Measurements from ENCODE around the gene NUBP2.

The NUBP2 gene

GRCh38 chr16:1787322-1788094 lies 4.7 kb downstream of the NUBP2 start:
- H2BK15ac ChIP-seq (ENCODE audit: low read length) = no peak overlapping the region
- H3K18ac ChIP-seq (ENCODE audit: low read length) = no peak overlapping the region
- no peak overlapping the region for H3K27ac ChIP-seq (replicated peaks; ENCODE audit: low read length)
- no peak overlapping the region for H2BK5ac ChIP-seq (ENCODE audit: low read length)
- H2BK12ac ChIP-seq (ENCODE audit: low read length) = no peak overlapping the region
- no peak overlapping the region for H3K14ac ChIP-seq (ENCODE audit: low read length)
- no peak overlapping the region for H3K9ac ChIP-seq (ENCODE audit: low read depth, low read length, poor library complexity)
- no peak overlapping the region for H3K4ac ChIP-seq (ENCODE audit: low read length)
- H3K23ac ChIP-seq (ENCODE audit: low read depth, low read length, poor library complexity) = peak overlapping the region; percentile 73
- H2BK120ac ChIP-seq (ENCODE audit: low read depth, low read length) = no peak overlapping the region
- H3K27me3 ChIP-seq (ENCODE audit: control insufficient read depth in 3 of 3, insufficient read depth in 3 of 3, low read depth in 1 of 3, low read length in 3 of 3) = no peaks in the 10 kb centered on the region
- peak overlapping the region in 1 of 2 donors; percentile 11 for H3K4me3 ChIP-seq (ENCODE audit: low read length in 2 of 2)
- peaks cover 0 to 3% of the 10 kb centered on the region in 2 donors for H3K4me1 ChIP-seq (ENCODE audit: control insufficient read depth in 2 of 2, insufficient read depth in 1 of 2, low read depth in 1 of 2, low read length in 2 of 2)
- no peaks in the 10 kb centered on the region for H3K9me3 ChIP-seq (replicated peaks in 1 of 2; ENCODE audit: control insufficient read depth in 2 of 2, insufficient read depth in 1 of 2, low read depth in 1 of 2, low read length in 2 of 2)
- H4K91ac ChIP-seq (ENCODE audit: low read depth, low read length, poor library complexity) = no peak overlapping the region
- peaks cover 31 to 69% of the 10 kb centered on the region in 2 donors for H3K36me3 ChIP-seq (replicated peaks in 1 of 2; ENCODE audit: control insufficient read depth in 2 of 2, insufficient read depth in 2 of 2, low read length in 2 of 2)
- no peak overlapping the region for H2AFZ ChIP-seq (ENCODE audit: low read length)
- WGBS, 2 donors (ENCODE audit: extremely low coverage in 2 of 2, insufficient read length in 2 of 2, insufficient replicate concordance in 1 of 2) = no CpG with 5 or more reads among the region's 44 CpGs
- peaks cover 40% of the 10 kb centered on the region for H3K79me1 ChIP-seq (ENCODE audit: low read depth, low read length)
- H3K4me2 ChIP-seq (ENCODE audit: insufficient read depth, low read length, poor library complexity, severe bottlenecking) = no peak overlapping the region
- peak overlapping the region; percentile 17 for H4K8ac ChIP-seq (ENCODE audit: low read depth, low read length)
- no peak overlapping the region for H2AK5ac ChIP-seq (ENCODE audit: low read depth, low read length)
- DNase-seq (ENCODE audit: low spot score) = no peak

- Histone ChIP-seq H2BK15ac (ENCODE audit: low read length) (no peak overlapping the region), H3K79me1 (ENCODE audit: low read depth, low read length) (peaks cover 37% of the 10 kb centered on the region), H2AFZ (ENCODE audit: low read length) (no peak overlapping the region), H3K4ac (ENCODE audit: low read length) (no peak overlapping the region), H2AK5ac (ENCODE audit: low read depth, low read length) (no peak overlapping the region), H3K9me3 (replicated peaks in 1 of 2; ENCODE audit: control insufficient read depth in 2 of 2, insufficient read depth in 1 of 2, low read depth in 1 of 2, low read length in 2 of 2) (no peaks in the 10 kb centered on the region), H3K14ac (ENCODE audit: low read length) (no peak overlapping the region), H4K8ac (ENCODE audit: low read depth, low read length) (no peak overlapping the region), H2BK5ac (ENCODE audit: low read length) (no peak overlapping the region), H3K4me2 (ENCODE audit: insufficient read depth, low read length, poor library complexity, severe bottlenecking) (no peak overlapping the region), H4K91ac (ENCODE audit: low read depth, low read length, poor library complexity) (no peak overlapping the region), H3K9ac (ENCODE audit: low read depth, low read length, poor library complexity) (no peak overlapping the region), H3K4me1 (ENCODE audit: control insufficient read depth in 2 of 2, insufficient read depth in 1 of 2, low read depth in 1 of 2, low read length in 2 of 2) (peaks cover 0 to 3% of the 10 kb centered on the region in 2 donors), H3K4me3 (ENCODE audit: low read length in 2 of 2) (peak overlapping the region in 1 of 2 donors; percentile 11), H3K18ac (ENCODE audit: low read length) (no peak overlapping the region), H2BK120ac (ENCODE audit: low read depth, low read length) (no peak overlapping the region), H3K27me3 (ENCODE audit: control insufficient read depth in 3 of 3, insufficient read depth in 3 of 3, low read depth in 1 of 3, low read length in 3 of 3) (no peaks in the 10 kb centered on the region), H2BK12ac (ENCODE audit: low read length) (no peak overlapping the region), H3K23ac (ENCODE audit: low read depth, low read length, poor library complexity) (peak overlapping the region; percentile 73), H3K27ac (replicated peaks; ENCODE audit: low read length) (no peak overlapping the region), H3K36me3 (replicated peaks in 1 of 2; ENCODE audit: control insufficient read depth in 2 of 2, insufficient read depth in 2 of 2, low read length in 2 of 2) (peaks cover 31 to 69% of the 10 kb centered on the region in 2 donors)
- WGBS, 2 donors (ENCODE audit: extremely low coverage in 2 of 2, insufficient read length in 2 of 2, insufficient replicate concordance in 1 of 2) = no CpG with 5 or more reads among the region's 38 CpGs
- no peak for DNase-seq (ENCODE audit: low spot score)
Measured at GRCh38 chr16:1788095-1788707, 5.4 kb downstream of the NUBP2 start.

GRCh38 chr16:1788708-1789100 lies 5.9 kb downstream of the NUBP2 start:
- no peak overlapping the region for H3K4me3 ChIP-seq (ENCODE audit: low read length in 2 of 2)
- H3K36me3 ChIP-seq (replicated peaks in 1 of 2; ENCODE audit: control insufficient read depth in 2 of 2, insufficient read depth in 2 of 2, low read length in 2 of 2) = peaks cover 31 to 69% of the 10 kb centered on the region in 2 donors
- no peak overlapping the region for H2BK15ac ChIP-seq (ENCODE audit: low read length)
- no peak overlapping the region for H3K23ac ChIP-seq (ENCODE audit: low read depth, low read length, poor library complexity)
- no peak overlapping the region for H3K14ac ChIP-seq (ENCODE audit: low read length)
- no peak for DNase-seq (ENCODE audit: low spot score)
- no peak overlapping the region for H3K27ac ChIP-seq (replicated peaks; ENCODE audit: low read length)
- no peak overlapping the region for H3K4ac ChIP-seq (ENCODE audit: low read length)
- H4K8ac ChIP-seq (ENCODE audit: low read depth, low read length) = no peak overlapping the region
- no peak overlapping the region for H3K18ac ChIP-seq (ENCODE audit: low read length)
- peaks cover 0 to 3% of the 10 kb centered on the region in 2 donors for H3K4me1 ChIP-seq (ENCODE audit: control insufficient read depth in 2 of 2, insufficient read depth in 1 of 2, low read depth in 1 of 2, low read length in 2 of 2)
- no peak overlapping the region for H3K4me2 ChIP-seq (ENCODE audit: insufficient read depth, low read length, poor library complexity, severe bottlenecking)
- H2BK120ac ChIP-seq (ENCODE audit: low read depth, low read length) = no peak overlapping the region
- H3K27me3 ChIP-seq (ENCODE audit: control insufficient read depth in 3 of 3, insufficient read depth in 3 of 3, low read depth in 1 of 3, low read length in 3 of 3) = no peaks in the 10 kb centered on the region
- H3K79me1 ChIP-seq (ENCODE audit: low read depth, low read length) = peaks cover 36% of the 10 kb centered on the region
- no peak overlapping the region for H3K9ac ChIP-seq (ENCODE audit: low read depth, low read length, poor library complexity)
- H2BK5ac ChIP-seq (ENCODE audit: low read length) = no peak overlapping the region
- no peak overlapping the region for H4K91ac ChIP-seq (ENCODE audit: low read depth, low read length, poor library complexity)
- no peak overlapping the region for H2AK5ac ChIP-seq (ENCODE audit: low read depth, low read length)
- no peak overlapping the region for H2BK12ac ChIP-seq (ENCODE audit: low read length)
- H2AFZ ChIP-seq (ENCODE audit: low read length) = no peak overlapping the region
- no peaks in the 10 kb centered on the region for H3K9me3 ChIP-seq (replicated peaks in 1 of 2; ENCODE audit: control insufficient read depth in 2 of 2, insufficient read depth in 1 of 2, low read depth in 1 of 2, low read length in 2 of 2)
- WGBS, 2 donors (ENCODE audit: extremely low coverage in 2 of 2, insufficient read length in 2 of 2, insufficient replicate concordance in 1 of 2) = no CpG with 5 or more reads among the region's 19 CpGs

- no CpG with 5 or more reads among the region's 25 CpGs for WGBS, 2 donors (ENCODE audit: extremely low coverage in 2 of 2, insufficient read length in 2 of 2, insufficient replicate concordance in 1 of 2)
- no peak overlapping the region for H2BK120ac ChIP-seq (ENCODE audit: low read depth, low read length)
- H3K9me3 ChIP-seq (replicated peaks in 1 of 2; ENCODE audit: control insufficient read depth in 2 of 2, insufficient read depth in 1 of 2, low read depth in 1 of 2, low read length in 2 of 2) = no peaks in the 10 kb centered on the region
- no peak overlapping the region for H2BK15ac ChIP-seq (ENCODE audit: low read length)
- H3K4ac ChIP-seq (ENCODE audit: low read length) = no peak overlapping the region
- DNase-seq (ENCODE audit: low spot score) = no peak
- no peak overlapping the region for H2AK5ac ChIP-seq (ENCODE audit: low read depth, low read length)
- no peaks in the 10 kb centered on the region for H3K27me3 ChIP-seq (ENCODE audit: control insufficient read depth in 3 of 3, insufficient read depth in 3 of 3, low read depth in 1 of 3, low read length in 3 of 3)
- no peaks in the 10 kb centered on the region for H3K4me1 ChIP-seq (ENCODE audit: control insufficient read depth in 2 of 2, insufficient read depth in 1 of 2, low read depth in 1 of 2, low read length in 2 of 2)
- H2BK12ac ChIP-seq (ENCODE audit: low read length) = no peak overlapping the region
- H4K8ac ChIP-seq (ENCODE audit: low read depth, low read length) = no peak overlapping the region
- H3K27ac ChIP-seq (replicated peaks; ENCODE audit: low read length) = no peak overlapping the region
- no peak overlapping the region for H3K4me2 ChIP-seq (ENCODE audit: insufficient read depth, low read length, poor library complexity, severe bottlenecking)
- no peak overlapping the region for H2BK5ac ChIP-seq (ENCODE audit: low read length)
- no peak overlapping the region for H3K23ac ChIP-seq (ENCODE audit: low read depth, low read length, poor library complexity)
- no peak overlapping the region for H3K9ac ChIP-seq (ENCODE audit: low read depth, low read length, poor library complexity)
- H3K18ac ChIP-seq (ENCODE audit: low read length) = no peak overlapping the region
- no peak overlapping the region for H4K91ac ChIP-seq (ENCODE audit: low read depth, low read length, poor library complexity)
- H3K4me3 ChIP-seq (ENCODE audit: low read length in 2 of 2) = no peak overlapping the region
- no peak overlapping the region for H3K14ac ChIP-seq (ENCODE audit: low read length)
- no peak overlapping the region for H2AFZ ChIP-seq (ENCODE audit: low read length)
- H3K79me1 ChIP-seq (ENCODE audit: low read depth, low read length) = peaks cover 33% of the 10 kb centered on the region
- H3K36me3 ChIP-seq (replicated peaks in 1 of 2; ENCODE audit: control insufficient read depth in 2 of 2, insufficient read depth in 2 of 2, low read length in 2 of 2) = peaks cover 31 to 64% of the 10 kb centered on the region in 2 donors
Measured at GRCh38 chr16:1789643-1790045, 6.9 kb downstream of the NUBP2 start.
